CD4-positive, alpha-beta T cell treated with Interleukin-6 for 4 hours (primary cell): Measurements from ENCODE around the gene RANBP9.
A peak's percentile ranks its signal among the peaks of the same experiment; 100 is the strongest.

Source experiments
- DNase-seq: peaks from one replicate; pipeline ENCODE4 v3.0.0-alpha.2; 2020; ENCODE audit warnings: mixed read lengths

Gene RANBP9

GRCh38 chr6:13710552-13711323 lies 897 bp downstream of the RANBP9 start:
- peak; percentile 40 for DNase-seq

- peak; percentile 22 for DNase-seq
Observed at GRCh38 chr6:13709689-13710551, 1.7 kb downstream of the RANBP9 start.

GRCh38 chr6:13708736-13709135 lies 2.9 kb downstream of the RANBP9 start:
- DNase-seq, result peak; percentile 10

- DNase-seq, result no peak
Observed at GRCh38 chr6:13703496-13703895, 8.1 kb downstream of the RANBP9 start.

- no peak for DNase-seq
Observed at GRCh38 chr6:13702809-13703302, 8.8 kb downstream of the RANBP9 start.

- no peak for DNase-seq
Observed at GRCh38 chr6:13700232-13700631, 11.4 kb downstream of the RANBP9 start.

- no peak for DNase-seq
Observed at GRCh38 chr6:13698715-13699114, 12.9 kb downstream of the RANBP9 start.

GRCh38 chr6:13697857-13698256 lies 13.8 kb downstream of the RANBP9 start:
- no peak for DNase-seq

GRCh38 chr6:13696226-13696625 lies 15.4 kb downstream of the RANBP9 start:
- DNase-seq, result no peak

- no peak for DNase-seq
Observed at GRCh38 chr6:13695252-13695651, 16.4 kb downstream of the RANBP9 start.

GRCh38 chr6:13694562-13694961 lies 17.1 kb downstream of the RANBP9 start:
- no peak for DNase-seq

- no peak for DNase-seq
Observed at GRCh38 chr6:13689511-13690256, 22.0 kb downstream of the RANBP9 start.

GRCh38 chr6:13688692-13689196 lies 22.9 kb downstream of the RANBP9 start:
- DNase-seq, result peak; percentile 3

GRCh38 chr6:13687917-13688351 lies 23.7 kb downstream of the RANBP9 start:
- peak; percentile 31 for DNase-seq

- no peak for DNase-seq
Observed at GRCh38 chr6:13684855-13685254, 26.8 kb downstream of the RANBP9 start.

- DNase-seq, result no peak
Observed at GRCh38 chr6:13683038-13683437, 28.6 kb downstream of the RANBP9 start.

GRCh38 chr6:13682346-13682745 lies 29.3 kb downstream of the RANBP9 start:
- DNase-seq, result no peak

- no peak for DNase-seq
Observed at GRCh38 chr6:13681305-13682061, 30.2 kb downstream of the RANBP9 start.

GRCh38 chr6:13680448-13680968 lies 31.1 kb downstream of the RANBP9 start:
- no peak for DNase-seq

GRCh38 chr6:13679996-13680395 lies 31.6 kb downstream of the RANBP9 start:
- no peak for DNase-seq

- DNase-seq, result no peak
Observed at GRCh38 chr6:13678255-13678983, 33.2 kb downstream of the RANBP9 start.
